ENCODE measurements around the gene OR2V2.

The OR2V2 gene

GRCh38 chr5:181205761-181206649 lies 58.6 kb downstream of the OR2V2 start:
- WGBS, 2 experiments, result 2% methylated on average over 37 of the region's 37 CpGs
- H3K4me1 ChIP-seq (ENCODE audit: control insufficient read depth, insufficient read depth, low read length), result no peaks in the 10 kb centered on the region
- peak overlapping the region; percentile 69 for H3K4me3 ChIP-seq (ENCODE audit: insufficient read depth, low read depth, low read length)
- no peaks in the 10 kb centered on the region for H3K9me3 ChIP-seq (ENCODE audit: control insufficient read depth, low read length)
- peaks cover 58% of the 10 kb centered on the region for H3K27me3 ChIP-seq (ENCODE audit: control insufficient read depth, insufficient read depth, low read length, poor library complexity, severe bottlenecking)
- H3K27ac ChIP-seq (ENCODE audit: insufficient read depth, low read depth, low read length, poor library complexity, severe bottlenecking), result no peak overlapping the region
- H3K36me3 ChIP-seq (ENCODE audit: control insufficient read depth, insufficient read depth, low read length), result no peaks in the 10 kb centered on the region

DNA sequence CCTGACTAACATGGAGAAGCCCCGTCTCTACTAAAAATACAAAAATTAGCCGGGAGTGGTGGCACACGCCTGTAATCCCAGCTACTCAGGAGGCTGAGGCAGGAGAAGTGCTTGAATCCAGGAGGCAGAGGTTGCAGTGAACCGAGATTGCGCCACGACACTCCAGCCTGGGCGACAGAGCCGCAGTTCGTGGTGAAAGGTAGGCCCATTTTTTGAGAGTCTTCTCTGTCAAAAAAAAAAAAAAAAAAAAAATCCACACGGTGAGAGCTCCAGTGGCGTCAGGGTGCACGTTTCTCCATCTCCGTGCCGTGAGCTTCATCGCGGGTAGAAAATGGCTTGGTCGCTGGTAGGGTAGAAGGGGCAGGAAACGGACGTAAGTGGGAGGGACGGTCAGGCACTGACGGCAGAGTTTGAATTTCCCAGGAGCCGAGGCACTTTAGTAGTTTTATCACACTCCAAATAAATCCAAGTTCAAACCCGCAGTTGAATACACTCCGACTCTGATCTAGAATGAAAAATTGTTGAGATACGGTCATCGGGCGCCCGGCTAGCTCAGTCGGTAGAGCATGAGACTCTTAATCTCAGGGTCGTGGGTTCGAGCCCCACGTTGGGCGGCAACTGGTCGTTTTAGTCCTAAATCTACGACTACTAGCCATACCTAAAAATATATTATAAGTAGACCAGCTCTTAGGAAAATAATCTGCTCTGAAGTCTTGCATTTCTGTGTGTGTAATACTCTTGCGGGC lies 60.0 kb downstream of the OR2V2 start:
- whole genome bisulfite sequencing, 2 experiments, result 2% methylated on average over 35 to 36 of the region's 36 CpGs
- no peak overlapping the region for H3K27ac ChIP-seq (ENCODE audit: insufficient read depth, low read depth, low read length, poor library complexity, severe bottlenecking)

GRCh38 chr5:181207960-181208253 lies 60.5 kb downstream of the OR2V2 start:
- no peak overlapping the region for H3K4me3 ChIP-seq (ENCODE audit: insufficient read depth, low read depth, low read length)
- no peaks in the 10 kb centered on the region for H3K9me3 ChIP-seq (ENCODE audit: control insufficient read depth, low read length)
- H3K27ac ChIP-seq (ENCODE audit: insufficient read depth, low read depth, low read length, poor library complexity, severe bottlenecking), result no peak overlapping the region
- no peaks in the 10 kb centered on the region for H3K4me1 ChIP-seq (ENCODE audit: control insufficient read depth, insufficient read depth, low read length)
- WGBS, 2 experiments, result 60 to 61% methylated on average over 2 to 3 of the region's 3 CpGs
- peaks cover 54% of the 10 kb centered on the region for H3K27me3 ChIP-seq (ENCODE audit: control insufficient read depth, insufficient read depth, low read length, poor library complexity, severe bottlenecking)
- no peaks in the 10 kb centered on the region for H3K36me3 ChIP-seq (ENCODE audit: control insufficient read depth, insufficient read depth, low read length)

More for the DNA sequence above, 60.0 kb downstream of the OR2V2 start:
- Histone ChIP-seq H3K27me3 (ENCODE audit: control insufficient read depth, insufficient read depth, low read length, poor library complexity, severe bottlenecking) (peaks cover 54% of the 10 kb centered on the region), H3K4me1 (ENCODE audit: control insufficient read depth, insufficient read depth, low read length) (no peaks in the 10 kb centered on the region), H3K36me3 (ENCODE audit: control insufficient read depth, insufficient read depth, low read length) (no peaks in the 10 kb centered on the region), H3K4me3 (ENCODE audit: insufficient read depth, low read depth, low read length) (peak overlapping the region; percentile 69), H3K9me3 (ENCODE audit: control insufficient read depth, low read length) (no peaks in the 10 kb centered on the region)
